ENCODE measurements around the gene PTPN4.

- TF ChIP-seq CTCF (IDR thresholded peaks at IDR 0.05), result no peak
- no peak for TF ChIP-seq POLR2A (IDR thresholded peaks at IDR 0.05)
Measured at GRCh38 chr2:119809339-119810048, 49.8 kb downstream of the PTPN4 start.

Measured in body of pancreas (tissue), 4 donors.